ENCODE results near the gene ENC1.

DNA sequence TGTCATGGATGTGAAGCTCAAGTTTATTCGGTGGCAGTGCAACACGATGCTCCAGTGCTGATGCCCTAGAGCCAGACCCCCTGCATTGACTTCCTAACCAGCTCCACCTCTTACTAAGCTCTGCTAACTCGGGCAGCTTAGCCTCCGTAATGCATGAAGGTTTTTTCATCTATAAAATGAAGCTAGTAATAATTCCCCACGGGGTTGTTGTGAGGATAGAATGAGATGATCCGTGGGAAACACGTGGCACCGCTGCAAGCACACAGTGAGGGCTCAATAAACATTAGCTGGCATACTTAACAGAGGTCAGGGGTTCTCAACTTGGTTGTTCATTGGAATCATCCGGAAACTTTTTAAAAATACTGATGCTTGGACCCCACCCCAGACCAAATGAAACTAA, 6.8 kb downstream of the ENC1 start:
- TF ChIP-seq POLR2AphosphoS5 (IDR thresholded peaks at IDR 0.05; ENCODE audit: low read length) (no peak), SP1 (IDR thresholded peaks at IDR 0.05; ENCODE audit: low read depth, low read length) (no peak), CTCF (IDR thresholded peaks at IDR 0.05 in 2 of 3, conservative IDR thresholded peaks at IDR 0.05 in 1 of 3; ENCODE audit: control insufficient read depth in 2 of 3, extremely low read depth in 1 of 3, insufficient read depth in 1 of 3, low read depth in 3 of 3, low read length in 3 of 3) (no peak), SUZ12 (IDR thresholded peaks at IDR 0.05; ENCODE audit: unreplicated experiment) (no peak), MYC (IDR thresholded peaks at IDR 0.05; ENCODE audit: insufficient read depth, insufficient read length, insufficient replicate concordance, low read length, severe bottlenecking) (no peak), PAX5 (IDR thresholded peaks at IDR 0.05; ENCODE audit: borderline replicate concordance, low read depth, low read length) (no peak), POLR2A (IDR thresholded peaks at IDR 0.05; ENCODE audit: low read depth, low read length) (no peak), CBX3 (IDR thresholded peaks at IDR 0.05; ENCODE audit: borderline replicate concordance, low read depth) (no peak), ZNF274 (IDR thresholded peaks at IDR 0.05; ENCODE audit: insufficient read depth, insufficient read length) (no peak), FOXK2 (IDR thresholded peaks at IDR 0.05) (no peak), NFYB (IDR thresholded peaks at IDR 0.05; ENCODE audit: insufficient read depth, low read depth, low read length) (no peak)

Measured in GM12878 (cell line).